ENCODE data around the gene PPIF. TPM values are rescaled to one million over a fixed set of nuclear protein-coding genes. Genes with fewer than 3 reads are reported as not detected.

Gene PPIF
- total and polyA plus RNA-seq, 2 of the 13 experiments (the other 11 are each of a cell fraction or from before 2014, with no cell fraction given), result 147 to 157 TPM

GRCh38 chr10:79335470-79336235, 11.6 kb upstream of the PPIF start (continued):
- TF ChIP-seq ZNF318 (CRISPR knock-in tag; IDR thresholded peaks at IDR 0.05) (no peak; the same call in 1 of the 2 replicates), ZNF552 (CRISPR knock-in tag; IDR thresholded peaks at IDR 0.05; ENCODE audit: borderline replicate concordance) (peak; percentile 74; the same call in 1 of the 2 replicates), ZNF329 (CRISPR knock-in tag; IDR thresholded peaks at IDR 0.05; ENCODE audit: low read depth) (0 out of 2 replicates have a peak, but pooled peaks have one; percentile 50), MXD1 (CRISPR knock-in tag; IDR thresholded peaks at IDR 0.05) (peak; percentile 62; the same call in 1 of the 2 replicates), NR2F2 (IDR thresholded peaks at IDR 0.05; ENCODE audit: borderline replicate concordance, low read depth) (peak; percentile 94), HMG20A (CRISPR knock-in tag; IDR thresholded peaks at IDR 0.05; ENCODE audit: borderline replicate concordance) (peak; percentile 94), PCBP1 (IDR thresholded peaks at IDR 0.05; ENCODE audit: borderline replicate concordance, low read depth, low read length) (0 out of 2 replicates have a peak, but pooled peaks have one; percentile 60), MED8 (CRISPR knock-in tag; IDR thresholded peaks at IDR 0.05; ENCODE audit: insufficient replicate concordance) (peak; percentile 83), TRIM24 (CRISPR knock-in tag; IDR thresholded peaks at IDR 0.05) (peak; percentile 79), GATAD2A (CRISPR knock-in tag; IDR thresholded peaks at IDR 0.05) (peak; percentile 96), MAZ (IDR thresholded peaks at IDR 0.05; ENCODE audit: borderline replicate concordance, low read depth, low read length) (peak; percentile 51; the same call in 1 of the 2 replicates), MAZ (CRISPR knock-in tag; IDR thresholded peaks at IDR 0.05; ENCODE audit: low read depth) (peak; percentile 84), AKAP8 (CRISPR knock-in tag; IDR thresholded peaks at IDR 0.05) (peak; percentile 90; the same call in 1 of the 2 replicates), ZNF574 (CRISPR knock-in tag; IDR thresholded peaks at IDR 0.05) (peak; percentile 73), HNRNPL (IDR thresholded peaks at IDR 0.05; ENCODE audit: low read depth, low read length) (peak; percentile 97)

All from HepG2 (cell line).